Karpas-422 (cell line): ENCODE results near the gene MED15. TPM values are rescaled to one million over a fixed set of nuclear protein-coding genes. Genes with fewer than 3 reads are reported as not detected.

Experiments
- DNase-seq: peaks from one replicate; pipeline ENCODE4 v3.0.0-alpha.2; 2015
- H2AFZ ChIP-seq: fragments of 200-600 bp; sonication (generic); 2 replicates; pipeline ENCODE4 v1.6.1; 2014; ENCODE audit warnings: antibody characterized with exemption, low read length, mixed read lengths
- H3K27ac ChIP-seq: fragments of 200-600 bp; sonication (generic); 2 replicates; pipeline ENCODE4 v1.5.1; 2014; ENCODE audit warnings: mild to moderate bottlenecking, low read length, moderate library complexity
- H3K27me3 ChIP-seq: fragments of 200-600 bp; sonication (generic); 2 replicates; pipeline ENCODE4 v1.6.1; 2014; ENCODE audit warnings: low read length, mixed read lengths
- H3K36me3 ChIP-seq: fragments of 200-600 bp; sonication (generic); 2 replicates; pipeline ENCODE4 v1.6.1; 2014; ENCODE audit warnings: low read length, mixed read lengths; ENCODE audit not compliant: insufficient read depth
- H3K4me1 ChIP-seq: fragments of 200-600 bp; sonication (generic); 2 replicates; pipeline ENCODE4 v1.6.1; 2014; ENCODE audit warnings: mild to moderate bottlenecking, low read length, mixed read lengths
- H3K4me2 ChIP-seq: fragments of 200-600 bp; sonication (generic); 2 replicates; pipeline ENCODE4 v1.6.1; 2014; ENCODE audit warnings: low read length, low read depth, mild to moderate bottlenecking; ENCODE audit not compliant: poor library complexity, severe bottlenecking
- H3K4me3 ChIP-seq: fragments of 200-600 bp; sonication (generic); 2 replicates; pipeline ENCODE4 v1.5.1; 2014; ENCODE audit warnings: mild to moderate bottlenecking, antibody characterized with exemption, low read length, mixed read lengths
- H3K79me2 ChIP-seq: fragments of 200-600 bp; sonication (generic); 2 replicates; pipeline ENCODE4 v1.6.1; 2014; ENCODE audit warnings: mild to moderate bottlenecking, low read length, mixed read lengths
- H3K9ac ChIP-seq: fragments of 200-600 bp; sonication (generic); 2 replicates; pipeline ENCODE4 v1.6.0; 2014; ENCODE audit warnings: low read length
- H3K9me2 ChIP-seq: fragments of 200-600 bp; sonication (generic), shearing (Covaris generic); replicated peaks from 2 replicates; pipeline ENCODE4 v1.6.0; 2014; ENCODE audit warnings: mild to moderate bottlenecking, low read length, moderate library complexity; ENCODE audit not compliant: insufficient read depth
- H3K9me3 ChIP-seq: fragments of 300-700, 200-600 bp; sonication (generic); 2 replicates; pipeline ENCODE4 v1.6.1; 2014; ENCODE audit warnings: low read length, mixed read lengths
- H4K20me1 ChIP-seq: fragments of 200-600 bp; sonication (generic); 2 replicates; pipeline ENCODE4 v1.6.1; 2014; ENCODE audit warnings: mild to moderate bottlenecking, antibody characterized with exemption, low read length, low read depth; ENCODE audit not compliant: insufficient read depth
- total RNA-seq: library from RNA; depleted of rRNA; stranded (reverse); fragments of >200 nt; shearing (Covaris generic); gene quantifications from 2 replicates; pipeline ENCODE4 v1.2.3, GENCODE V29; 2014; ENCODE audit warnings: low replicate concordance

The MED15 gene
- total RNA-seq, 1 experiment from 2014 or later = 36.9 TPM

- no peaks in the 10 kb centered on the region for H3K9me3 ChIP-seq
- H3K36me3 ChIP-seq = no peaks in the 10 kb centered on the region
- no peaks in the 10 kb centered on the region for H3K9me2 ChIP-seq
- H4K20me1 ChIP-seq = no peaks in the 10 kb centered on the region
- no peak overlapping the region for H3K27ac ChIP-seq
- no peak overlapping the region for H2AFZ ChIP-seq
- H3K79me2 ChIP-seq = no peaks in the 10 kb centered on the region
- no peaks in the 10 kb centered on the region for H3K4me1 ChIP-seq
- DNase-seq = no peak
- H3K4me3 ChIP-seq = no peak overlapping the region
- H3K9ac ChIP-seq = no peak overlapping the region
- no peaks in the 10 kb centered on the region for H3K27me3 ChIP-seq
- H3K4me2 ChIP-seq = no peak overlapping the region
Observed at GRCh38 chr22:20600137-20600673, 92.8 kb downstream of the MED15 start.

GRCh38 chr22:20601308-20601707 is 93.9 kb downstream of the MED15 start:
- no peak overlapping the region for H3K4me3 ChIP-seq
- no peaks in the 10 kb centered on the region for H4K20me1 ChIP-seq
- H3K27me3 ChIP-seq = no peaks in the 10 kb centered on the region
- no peaks in the 10 kb centered on the region for H3K79me2 ChIP-seq
- H2AFZ ChIP-seq = no peak overlapping the region
- no peak overlapping the region for H3K27ac ChIP-seq
- no peaks in the 10 kb centered on the region for H3K9me2 ChIP-seq
- no peak for DNase-seq
- no peaks in the 10 kb centered on the region for H3K9me3 ChIP-seq
- no peaks in the 10 kb centered on the region for H3K36me3 ChIP-seq
- H3K4me2 ChIP-seq = no peak overlapping the region
- no peak overlapping the region for H3K9ac ChIP-seq
- peaks cover 1% of the 10 kb centered on the region for H3K4me1 ChIP-seq

GRCh38 chr22:20602609-20603164 is 95.3 kb downstream of the MED15 start:
- H3K9ac ChIP-seq = no peak overlapping the region
- no peaks in the 10 kb centered on the region for H3K79me2 ChIP-seq
- no peaks in the 10 kb centered on the region for H3K9me2 ChIP-seq
- no peak overlapping the region for H3K27ac ChIP-seq
- H4K20me1 ChIP-seq = no peaks in the 10 kb centered on the region
- no peak for DNase-seq
- H3K4me2 ChIP-seq = no peak overlapping the region
- H3K4me3 ChIP-seq = no peak overlapping the region
- no peaks in the 10 kb centered on the region for H3K36me3 ChIP-seq
- H3K9me3 ChIP-seq = no peaks in the 10 kb centered on the region
- H3K27me3 ChIP-seq = no peaks in the 10 kb centered on the region
- H3K4me1 ChIP-seq = peaks cover 12% of the 10 kb centered on the region
- H2AFZ ChIP-seq = no peak overlapping the region

GRCh38 chr22:20604092-20604747 is 96.8 kb downstream of the MED15 start:
- no peak for DNase-seq
- no peak overlapping the region for H2AFZ ChIP-seq
- H3K27me3 ChIP-seq = no peaks in the 10 kb centered on the region
- H4K20me1 ChIP-seq = 0 out of 2 replicates have a peak, but pooled peaks cover 4% of the 10 kb centered on the region
- H3K9me3 ChIP-seq = no peaks in the 10 kb centered on the region
- no peak overlapping the region for H3K27ac ChIP-seq
- no peaks in the 10 kb centered on the region for H3K36me3 ChIP-seq
- no peaks in the 10 kb centered on the region for H3K79me2 ChIP-seq
- no peak overlapping the region for H3K9ac ChIP-seq
- no peaks in the 10 kb centered on the region for H3K9me2 ChIP-seq
- H3K4me1 ChIP-seq = peaks cover 12% of the 10 kb centered on the region
- no peak overlapping the region for H3K4me3 ChIP-seq
- no peak overlapping the region for H3K4me2 ChIP-seq

GRCh38 chr22:20604776-20605221 is 97.4 kb downstream of the MED15 start:
- H3K36me3 ChIP-seq = no peaks in the 10 kb centered on the region
- H3K27ac ChIP-seq = no peak overlapping the region
- H3K9ac ChIP-seq = no peak overlapping the region
- H3K4me2 ChIP-seq = no peak overlapping the region
- H3K27me3 ChIP-seq = no peaks in the 10 kb centered on the region
- 0 out of 2 replicates have a peak, but pooled peaks cover 4% of the 10 kb centered on the region for H4K20me1 ChIP-seq
- no peaks in the 10 kb centered on the region for H3K9me3 ChIP-seq
- no peak overlapping the region for H3K4me3 ChIP-seq
- H3K4me1 ChIP-seq = peaks cover 12% of the 10 kb centered on the region
- no peak for DNase-seq
- H3K79me2 ChIP-seq = no peaks in the 10 kb centered on the region
- H2AFZ ChIP-seq = no peak overlapping the region
- no peaks in the 10 kb centered on the region for H3K9me2 ChIP-seq

GRCh38 chr22:20605328-20605727 is 97.9 kb downstream of the MED15 start:
- Histone ChIP-seq H4K20me1 (0 out of 2 replicates have a peak, but pooled peaks cover 4% of the 10 kb centered on the region), H2AFZ (no peak overlapping the region), H3K4me3 (no peak overlapping the region), H3K9ac (no peak overlapping the region), H3K79me2 (no peaks in the 10 kb centered on the region), H3K27ac (no peak overlapping the region), H3K36me3 (no peaks in the 10 kb centered on the region), H3K9me2 (no peaks in the 10 kb centered on the region), H3K27me3 (no peaks in the 10 kb centered on the region), H3K4me1 (peaks cover 12% of the 10 kb centered on the region), H3K9me3 (no peaks in the 10 kb centered on the region), H3K4me2 (no peak overlapping the region)
- DNase-seq = no peak

- Histone ChIP-seq H3K9me3 (no peaks in the 10 kb centered on the region), H3K36me3 (no peaks in the 10 kb centered on the region), H2AFZ (no peak overlapping the region), H3K27me3 (no peaks in the 10 kb centered on the region), H3K9ac (no peak overlapping the region), H3K9me2 (no peaks in the 10 kb centered on the region), H3K4me2 (no peak overlapping the region), H3K4me3 (no peak overlapping the region), H3K4me1 (peaks cover 12% of the 10 kb centered on the region), H4K20me1 (0 out of 2 replicates have a peak, but pooled peaks cover 4% of the 10 kb centered on the region), H3K27ac (no peak overlapping the region), H3K79me2 (no peaks in the 10 kb centered on the region)
- peak; percentile 93 for DNase-seq
Observed at GRCh38 chr22:20606041-20606783, 98.8 kb downstream of the MED15 start.

GRCh38 chr22:20606784-20607128 is 99.3 kb downstream of the MED15 start:
- DNase-seq = no peak
- no peak overlapping the region for H3K4me2 ChIP-seq

More at GRCh38 chr22:20606784-20607128, 99.3 kb downstream of the MED15 start:
- Histone ChIP-seq H3K9me3 (no peaks in the 10 kb centered on the region), H3K9ac (no peak overlapping the region), H3K27ac (no peak overlapping the region), H4K20me1 (0 out of 2 replicates have a peak, but pooled peaks cover 4% of the 10 kb centered on the region), H3K9me2 (no peaks in the 10 kb centered on the region), H3K4me3 (no peak overlapping the region), H3K36me3 (no peaks in the 10 kb centered on the region), H2AFZ (no peak overlapping the region), H3K27me3 (no peaks in the 10 kb centered on the region), H3K79me2 (no peaks in the 10 kb centered on the region), H3K4me1 (peaks cover 12% of the 10 kb centered on the region)
